Loucy (cell line): ENCODE measurements around the gene RPUSD1.

ENCODE experiments used
- H2AFZ ChIP-seq: fragments of 200-600 bp; sonication (generic); 2 replicates; pipeline ENCODE4 v1.6.0; 2016; ENCODE audit warnings: antibody characterized with exemption, mild to moderate bottlenecking, low read length, moderate library complexity
- H3F3A ChIP-seq: fragments of 200-600 bp; 2 replicates; pipeline ENCODE4 v1.6.0; 2016; ENCODE audit warnings: antibody characterized with exemption, low read depth, mild to moderate bottlenecking
- H3K27me3 ChIP-seq: fragments of 200-600 bp; sonication (generic); 2 replicates; pipeline ENCODE4 v1.6.1; 2014; ENCODE audit warnings: low read length, mild to moderate bottlenecking; ENCODE audit not compliant: insufficient read depth, poor library complexity, severe bottlenecking
- H3K36me3 ChIP-seq: fragments of 200-600 bp; sonication (generic); 2 replicates; pipeline ENCODE4 v1.6.1; 2016; ENCODE audit warnings: low read length; ENCODE audit not compliant: insufficient read depth
- H3K4me1 ChIP-seq: fragments of 200-600 bp; sonication (generic); 2 replicates; pipeline ENCODE4 v1.5.1; 2014; ENCODE audit warnings: low read length, mild to moderate bottlenecking; ENCODE audit not compliant: insufficient read depth, poor library complexity, severe bottlenecking
- H3K4me2 ChIP-seq: fragments of 200-600 bp; sonication (generic); 2 replicates; pipeline ENCODE4 v1.6.0; 2014; ENCODE audit warnings: antibody characterized with exemption, low read length, low read depth, mild to moderate bottlenecking; ENCODE audit not compliant: poor library complexity, severe bottlenecking
- H3K4me3 ChIP-seq: fragments of 200-600 bp; sonication (generic); 2 replicates; pipeline ENCODE4 v1.5.1; 2014; ENCODE audit warnings: low read length, mild to moderate bottlenecking, mixed read lengths; ENCODE audit not compliant: poor library complexity, severe bottlenecking
- H3K79me2 ChIP-seq: fragments of 200-600 bp; sonication (generic); 2 replicates; pipeline ENCODE4 v1.6.1; 2014; ENCODE audit warnings: low read length; ENCODE audit not compliant: insufficient read depth
- H3K9ac ChIP-seq: fragments of 200-600 bp; sonication (generic); 2 replicates; pipeline ENCODE4 v1.6.0; 2014; ENCODE audit warnings: mild to moderate bottlenecking, low read depth, low read length, moderate library complexity; ENCODE audit not compliant: poor library complexity, severe bottlenecking
- H3K9me2 ChIP-seq: fragments of 200-600 bp; sonication (generic); replicated peaks from 2 replicates; pipeline ENCODE4 v1.6.1; 2016; ENCODE audit warnings: low read depth, low read length, mixed read lengths
- H3K9me3 ChIP-seq: fragments of 200-600 bp; sonication (generic); 2 replicates; pipeline ENCODE4 v1.6.1; 2014; ENCODE audit warnings: mild to moderate bottlenecking, antibody characterized with exemption, low read length, low read depth; ENCODE audit not compliant: insufficient read depth
- H4K20me1 ChIP-seq: fragments of 200-600 bp; sonication (generic); 2 replicates; pipeline ENCODE4 v1.6.0; 2014; ENCODE audit warnings: antibody characterized with exemption, low read length, mild to moderate bottlenecking; ENCODE audit not compliant: insufficient read depth, poor library complexity, severe bottlenecking
- EZH2phosphoT487 ChIP-seq: fragments of 200-600 bp; IDR thresholded peaks from 2 replicates; pipeline ENCODE4 v1.6.1; 2018; ENCODE audit warnings: antibody characterized with exemption, mild to moderate bottlenecking, moderate library complexity, borderline replicate concordance
- TF ChIP-seq, protein P1 (sequence below): fragments of 200-600 bp; sonication (generic); conservative IDR thresholded peaks from 2 replicates; pipeline ENCODE4 v1.5.1; 2014; ENCODE audit warnings: mild to moderate bottlenecking, antibody characterized with exemption, low read length

Gene RPUSD1

DNA sequence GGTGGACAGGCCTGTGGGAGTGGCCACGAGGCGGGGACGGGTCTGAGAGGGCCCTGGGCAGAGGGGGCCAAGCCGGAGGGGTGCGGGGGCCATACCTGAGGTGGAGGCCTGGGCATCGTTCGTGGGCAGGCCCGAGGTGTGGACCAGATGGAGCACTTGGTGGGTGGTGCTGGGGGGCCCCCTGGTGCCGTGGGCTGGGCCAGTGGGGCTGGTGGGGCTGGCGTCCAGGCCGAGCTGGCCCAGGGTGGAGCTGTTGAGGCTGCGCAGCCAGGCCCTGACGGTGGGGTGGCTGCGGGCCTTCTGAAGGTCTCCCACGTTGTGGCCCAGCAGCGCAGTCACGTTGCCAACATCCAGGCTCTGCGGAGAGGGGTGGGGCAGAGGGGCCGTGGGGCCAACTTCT, 18.2 kb downstream of the RPUSD1 start:
- no peak overlapping the region for H3K4me2 ChIP-seq
- no peak overlapping the region for H2AFZ ChIP-seq
- no peaks in the 10 kb centered on the region for H3K9me3 ChIP-seq
- H3K4me1 ChIP-seq, result no peaks in the 10 kb centered on the region
- no peaks in the 10 kb centered on the region for H3K27me3 ChIP-seq
- H3K4me3 ChIP-seq, result no peak overlapping the region
- no peak overlapping the region for H3K9ac ChIP-seq
- H3K9me2 ChIP-seq, result no peaks in the 10 kb centered on the region
- no peaks in the 10 kb centered on the region for H3K36me3 ChIP-seq
- no peaks in the 10 kb centered on the region for H3K79me2 ChIP-seq
- no peaks in the 10 kb centered on the region for H4K20me1 ChIP-seq
- TF ChIP-seq, protein P1, sequence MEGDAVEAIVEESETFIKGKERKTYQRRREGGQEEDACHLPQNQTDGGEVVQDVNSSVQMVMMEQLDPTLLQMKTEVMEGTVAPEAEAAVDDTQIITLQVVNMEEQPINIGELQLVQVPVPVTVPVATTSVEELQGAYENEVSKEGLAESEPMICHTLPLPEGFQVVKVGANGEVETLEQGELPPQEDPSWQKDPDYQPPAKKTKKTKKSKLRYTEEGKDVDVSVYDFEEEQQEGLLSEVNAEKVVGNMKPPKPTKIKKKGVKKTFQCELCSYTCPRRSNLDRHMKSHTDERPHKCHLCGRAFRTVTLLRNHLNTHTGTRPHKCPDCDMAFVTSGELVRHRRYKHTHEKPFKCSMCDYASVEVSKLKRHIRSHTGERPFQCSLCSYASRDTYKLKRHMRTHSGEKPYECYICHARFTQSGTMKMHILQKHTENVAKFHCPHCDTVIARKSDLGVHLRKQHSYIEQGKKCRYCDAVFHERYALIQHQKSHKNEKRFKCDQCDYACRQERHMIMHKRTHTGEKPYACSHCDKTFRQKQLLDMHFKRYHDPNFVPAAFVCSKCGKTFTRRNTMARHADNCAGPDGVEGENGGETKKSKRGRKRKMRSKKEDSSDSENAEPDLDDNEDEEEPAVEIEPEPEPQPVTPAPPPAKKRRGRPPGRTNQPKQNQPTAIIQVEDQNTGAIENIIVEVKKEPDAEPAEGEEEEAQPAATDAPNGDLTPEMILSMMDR, result no peak
- no peak for TF ChIP-seq EZH2phosphoT487
- H3F3A ChIP-seq, result no peaks in the 10 kb centered on the region

DNA sequence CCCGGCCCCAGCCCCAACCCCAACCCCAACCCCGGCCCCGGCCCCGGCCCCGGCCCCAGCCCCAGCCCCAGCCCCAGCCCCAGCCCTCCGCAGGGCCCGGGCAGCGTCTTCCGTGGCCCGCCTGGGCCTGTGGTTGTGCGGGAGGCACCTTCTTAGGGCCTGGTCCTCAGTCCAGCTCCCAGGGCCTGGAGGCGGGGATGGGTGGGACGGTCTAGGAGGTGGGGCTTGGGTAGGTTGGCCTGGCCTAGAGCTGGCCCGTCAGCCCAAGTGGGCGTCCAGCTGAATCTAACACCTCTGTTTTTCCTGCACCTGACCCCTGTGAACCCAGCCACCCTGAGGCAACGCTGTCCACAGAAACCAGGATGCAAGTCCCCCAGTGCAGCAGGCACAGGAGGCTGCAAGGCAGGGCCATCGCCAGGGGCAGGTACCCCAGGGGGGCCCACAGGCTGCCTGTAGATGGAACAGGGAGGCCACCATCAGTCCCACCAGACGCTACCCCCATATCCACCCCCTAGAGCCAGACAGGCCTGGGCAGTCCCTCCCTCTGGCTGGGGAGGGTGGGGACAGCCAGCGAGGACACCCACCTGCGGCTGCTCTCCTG, 18.9 kb downstream of the RPUSD1 start:
- TF ChIP-seq, protein P1, result no peak
- no peak for TF ChIP-seq EZH2phosphoT487
- H3K36me3 ChIP-seq, result no peaks in the 10 kb centered on the region
- no peaks in the 10 kb centered on the region for H3F3A ChIP-seq
- H4K20me1 ChIP-seq, result no peaks in the 10 kb centered on the region
- H3K4me3 ChIP-seq, result no peak overlapping the region
- no peaks in the 10 kb centered on the region for H3K27me3 ChIP-seq
- no peak overlapping the region for H3K9ac ChIP-seq
- H2AFZ ChIP-seq, result no peak overlapping the region
- no peaks in the 10 kb centered on the region for H3K4me1 ChIP-seq
- H3K79me2 ChIP-seq, result no peaks in the 10 kb centered on the region
- H3K4me2 ChIP-seq, result no peak overlapping the region
- H3K9me3 ChIP-seq, result no peaks in the 10 kb centered on the region
- H3K9me2 ChIP-seq, result no peaks in the 10 kb centered on the region

DNA sequence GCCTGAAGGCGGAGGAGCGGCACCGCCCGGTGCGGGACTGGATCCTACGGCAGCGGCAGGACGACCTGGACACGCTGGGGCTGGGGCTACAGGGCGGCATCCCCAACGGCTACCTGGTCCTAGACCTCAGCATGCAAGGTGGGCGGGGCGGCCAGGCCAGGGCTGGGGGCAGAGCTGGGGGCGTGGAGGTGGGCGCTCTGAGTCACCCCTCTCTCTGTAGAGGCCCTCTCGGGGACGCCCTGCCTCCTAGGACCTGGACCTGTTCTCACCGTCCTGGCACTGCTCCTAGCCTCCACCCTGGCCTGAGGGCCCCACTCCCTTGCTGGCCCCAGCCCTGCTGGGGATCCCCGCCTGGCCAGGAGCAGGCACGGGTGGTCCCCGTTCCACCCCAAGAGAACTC, 19.8 kb downstream of the RPUSD1 start:
- Histone ChIP-seq H3K36me3 (no peaks in the 10 kb centered on the region), H2AFZ (no peak overlapping the region), H3K4me3 (no peak overlapping the region), H3K9ac (no peak overlapping the region), H4K20me1 (no peaks in the 10 kb centered on the region), H3K79me2 (no peaks in the 10 kb centered on the region), H3K9me3 (no peaks in the 10 kb centered on the region), H3K9me2 (no peaks in the 10 kb centered on the region), H3K4me2 (no peak overlapping the region), H3F3A (no peaks in the 10 kb centered on the region), H3K4me1 (no peaks in the 10 kb centered on the region), H3K27me3 (no peaks in the 10 kb centered on the region)
- TF ChIP-seq, protein P1, result no peak
